Neural cell (in vitro differentiated cells): ENCODE measurements around the gene TNFRSF4. TPM values are rescaled to one million over a fixed set of nuclear protein-coding genes. Genes with fewer than 3 reads are reported as not detected.

ENCODE experiments used
- H2AFZ ChIP-seq: fragments of 200-600, 300-800 bp; sonication (generic), shearing (Covaris generic); 2 replicates; pipeline ENCODE4 v1.6.0; 2014; ENCODE audit warnings: low read depth, mild to moderate bottlenecking, antibody characterized with exemption, low read length, moderate library complexity
- H3F3A ChIP-seq: fragments of 200-600 bp; shearing (Covaris generic); 2 replicates; pipeline ENCODE4 v1.6.1; 2016; ENCODE audit warnings: mild to moderate bottlenecking, moderate library complexity, mixed read lengths, antibody characterized with exemption, low read length; ENCODE audit not compliant: insufficient read depth, poor library complexity, severe bottlenecking
- H3K27ac ChIP-seq: fragments of 200-600, 300-800 bp; sonication (generic), shearing (Covaris generic); 2 replicates; pipeline ENCODE4 v1.5.1; 2014; ENCODE audit warnings: mild to moderate bottlenecking, low read length, moderate library complexity
- H3K27me3 ChIP-seq: fragments of 300-800, 200-600 bp; sonication (generic), shearing (Covaris generic); 2 replicates; pipeline ENCODE4 v1.6.0; 2014; ENCODE audit warnings: mild to moderate bottlenecking, low read depth, low read length, moderate library complexity; ENCODE audit not compliant: insufficient read depth
- H3K36me3 ChIP-seq: fragments of 300-800, 200-600 bp; sonication (generic), shearing (Covaris generic); 2 replicates; pipeline ENCODE4 v1.5.1; 2014; ENCODE audit warnings: mild to moderate bottlenecking, antibody characterized with exemption, low read length, moderate library complexity; ENCODE audit not compliant: insufficient read depth
- H3K4me2 ChIP-seq: fragments of 300-800, 200-600 bp; sonication (generic), shearing (Covaris generic); 2 replicates; pipeline ENCODE4 v1.6.0; 2014; ENCODE audit warnings: mild to moderate bottlenecking, low read length
- H3K4me3 ChIP-seq: fragments of 300-800, 200-600 bp; sonication (generic), shearing (Covaris generic); 2 replicates; pipeline ENCODE4 v1.5.1; 2014; ENCODE audit warnings: mild to moderate bottlenecking, low read length, moderate library complexity
- H3K79me2 ChIP-seq: fragments of 200-600 bp; shearing (Covaris generic); replicated peaks from 2 replicates; pipeline ENCODE4 v1.6.0; 2014; ENCODE audit warnings: mild to moderate bottlenecking, low read length, moderate library complexity; ENCODE audit not compliant: insufficient read depth
- H3K9ac ChIP-seq: fragments of 300-800, 200-600 bp; sonication (generic), shearing (Covaris generic); 2 replicates; pipeline ENCODE4 v1.6.1; 2016; ENCODE audit warnings: mild to moderate bottlenecking, low read length, mixed read lengths
- H3K9me2 ChIP-seq: fragments of 200-600 bp; shearing (Covaris generic); 2 replicates; pipeline ENCODE4 v1.6.1; 2016; ENCODE audit warnings: mild to moderate bottlenecking, low read length, mixed read lengths; ENCODE audit not compliant: insufficient read depth
- H3K9me3 ChIP-seq: fragments of 200-600, 300-800 bp; sonication (generic), shearing (Covaris generic); 2 replicates; pipeline ENCODE4 v1.6.1; 2016; ENCODE audit warnings: mild to moderate bottlenecking, mixed run types, low read length, moderate library complexity, mixed read lengths
- H4K20me1 ChIP-seq: fragments of 200-600 bp; shearing (Covaris generic); 2 replicates; pipeline ENCODE4 v1.6.1; 2016; ENCODE audit warnings: mild to moderate bottlenecking, mixed run types; ENCODE audit not compliant: insufficient read depth
- CTCF ChIP-seq: fragments of 450-650 bp; IDR thresholded peaks from 2 replicates; pipeline ENCODE4 v1.5.1; 2014; ENCODE audit warnings: antibody characterized with exemption, mild to moderate bottlenecking, moderate library complexity; ENCODE audit not compliant: poor library complexity, severe bottlenecking
- EP300 ChIP-seq: fragments of 450-650 bp; conservative IDR thresholded peaks from 2 replicates; pipeline ENCODE4 v1.6.1; 2014; ENCODE audit warnings: antibody characterized with exemption, mild to moderate bottlenecking, moderate library complexity; ENCODE audit not compliant: poor library complexity, severe bottlenecking
- EZH2 ChIP-seq: fragments of 200-600, 300-800 bp; shearing (Covaris generic), sonication (generic); IDR thresholded peaks from 2 replicates; pipeline ENCODE4 v1.6.1; 2014; ENCODE audit warnings: antibody characterized with exemption, low read length, borderline replicate concordance, mild to moderate bottlenecking; ENCODE audit not compliant: insufficient read depth, poor library complexity, severe bottlenecking
- MXI1 ChIP-seq: fragments of 450-650 bp; conservative IDR thresholded peaks from 2 replicates; pipeline ENCODE4 v1.6.1; 2014; ENCODE audit warnings: antibody characterized with exemption, mild to moderate bottlenecking; ENCODE audit not compliant: poor library complexity, severe bottlenecking
- POLR2AphosphoS5 ChIP-seq: IDR thresholded peaks from 2 replicates; pipeline ENCODE4 v1.6.1; 2012
- RAD21 ChIP-seq: fragments of 450-650 bp; conservative IDR thresholded peaks from 2 replicates; pipeline ENCODE4 v1.6.1; 2014; ENCODE audit warnings: antibody characterized with exemption, mild to moderate bottlenecking, moderate library complexity
- SMC3 ChIP-seq: fragments of 450-650 bp; conservative IDR thresholded peaks from 2 replicates; pipeline ENCODE4 v1.6.1; 2014; ENCODE audit warnings: antibody characterized with exemption, mild to moderate bottlenecking, moderate library complexity; ENCODE audit not compliant: poor library complexity
- TAF1 ChIP-seq: IDR thresholded peaks from 2 replicates; pipeline ENCODE4 v1.6.1; 2012; ENCODE audit warnings: low read depth
- polyA plus RNA-seq: library from polyadenylated mRNA; depleted of rRNA; stranded (reverse); fragments of >200 nt; gene quantifications from 2 replicates; pipeline ENCODE4 v1.2.3, GENCODE V29; 2014
- TF ChIP-seq, protein P1 (sequence below): IDR thresholded peaks from 2 replicates; pipeline ENCODE4 v1.6.1; 2012; ENCODE audit warnings: borderline replicate concordance

Gene TNFRSF4
- polyA plus RNA-seq, 1 donor from 2014 or later: not detected

GRCh38 chr1:1222575-1223225 is 8.7 kb upstream of the TNFRSF4 start:
- Histone ChIP-seq H2AFZ (no peak overlapping the region), H3K4me3 (no peak overlapping the region), H3K4me2 (no peak overlapping the region), H3K27me3 (no peaks in the 10 kb centered on the region), H3K9me3 (no peaks in the 10 kb centered on the region), H4K20me1 (no peaks in the 10 kb centered on the region), H3F3A (no peaks in the 10 kb centered on the region), H3K9me2 (no peaks in the 10 kb centered on the region), H3K79me2 (no peaks in the 10 kb centered on the region), H3K27ac (no peak overlapping the region), H3K9ac (no peak overlapping the region), H3K36me3 (no peaks in the 10 kb centered on the region)
- TF ChIP-seq POLR2AphosphoS5 (no peak), TAF1 (no peak), CTCF (no peak), MXI1 (no peak), EP300 (no peak), RAD21 (no peak), SMC3 (no peak), EZH2 (no peak)
- TF ChIP-seq, protein P1, sequence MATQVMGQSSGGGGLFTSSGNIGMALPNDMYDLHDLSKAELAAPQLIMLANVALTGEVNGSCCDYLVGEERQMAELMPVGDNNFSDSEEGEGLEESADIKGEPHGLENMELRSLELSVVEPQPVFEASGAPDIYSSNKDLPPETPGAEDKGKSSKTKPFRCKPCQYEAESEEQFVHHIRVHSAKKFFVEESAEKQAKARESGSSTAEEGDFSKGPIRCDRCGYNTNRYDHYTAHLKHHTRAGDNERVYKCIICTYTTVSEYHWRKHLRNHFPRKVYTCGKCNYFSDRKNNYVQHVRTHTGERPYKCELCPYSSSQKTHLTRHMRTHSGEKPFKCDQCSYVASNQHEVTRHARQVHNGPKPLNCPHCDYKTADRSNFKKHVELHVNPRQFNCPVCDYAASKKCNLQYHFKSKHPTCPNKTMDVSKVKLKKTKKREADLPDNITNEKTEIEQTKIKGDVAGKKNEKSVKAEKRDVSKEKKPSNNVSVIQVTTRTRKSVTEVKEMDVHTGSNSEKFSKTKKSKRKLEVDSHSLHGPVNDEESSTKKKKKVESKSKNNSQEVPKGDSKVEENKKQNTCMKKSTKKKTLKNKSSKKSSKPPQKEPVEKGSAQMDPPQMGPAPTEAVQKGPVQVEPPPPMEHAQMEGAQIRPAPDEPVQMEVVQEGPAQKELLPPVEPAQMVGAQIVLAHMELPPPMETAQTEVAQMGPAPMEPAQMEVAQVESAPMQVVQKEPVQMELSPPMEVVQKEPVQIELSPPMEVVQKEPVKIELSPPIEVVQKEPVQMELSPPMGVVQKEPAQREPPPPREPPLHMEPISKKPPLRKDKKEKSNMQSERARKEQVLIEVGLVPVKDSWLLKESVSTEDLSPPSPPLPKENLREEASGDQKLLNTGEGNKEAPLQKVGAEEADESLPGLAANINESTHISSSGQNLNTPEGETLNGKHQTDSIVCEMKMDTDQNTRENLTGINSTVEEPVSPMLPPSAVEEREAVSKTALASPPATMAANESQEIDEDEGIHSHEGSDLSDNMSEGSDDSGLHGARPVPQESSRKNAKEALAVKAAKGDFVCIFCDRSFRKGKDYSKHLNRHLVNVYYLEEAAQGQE: no peak

- Histone ChIP-seq H3K4me2 (no peak overlapping the region), H3K9me3 (no peaks in the 10 kb centered on the region), H2AFZ (no peak overlapping the region), H3K9ac (no peak overlapping the region), H3K79me2 (no peaks in the 10 kb centered on the region), H4K20me1 (no peaks in the 10 kb centered on the region), H3K27ac (no peak overlapping the region), H3K36me3 (no peaks in the 10 kb centered on the region), H3K4me3 (no peak overlapping the region), H3K27me3 (no peaks in the 10 kb centered on the region), H3F3A (no peaks in the 10 kb centered on the region), H3K9me2 (no peaks in the 10 kb centered on the region)
- no peak for TF ChIP-seq SMC3
- TF ChIP-seq TAF1: no peak
- no peak for TF ChIP-seq EP300
- no peak for TF ChIP-seq EZH2
- TF ChIP-seq, protein P1: no peak
- TF ChIP-seq RAD21: no peak
- no peak for TF ChIP-seq POLR2AphosphoS5
- TF ChIP-seq CTCF: no peak
- TF ChIP-seq MXI1: no peak
Measured at GRCh38 chr1:1221887-1222574, 8.1 kb upstream of the TNFRSF4 start.
